ENCODE data around the gene ROBO2.

The ROBO2 gene

GRCh38 chr3:77325280-77325679, 285.4 kb downstream of the ROBO2 start:
- POLR2A ChIA-PET (ENCODE audit: low non-redundant PET): no interaction called here
- CTCF ChIA-PET: no interaction called here
- DNase-seq (ENCODE audit: low spot score): no peak
- no peak overlapping the region for H3K27ac ChIP-seq
- TF ChIP-seq CTCF (conservative IDR thresholded peaks at IDR 0.05; ENCODE audit: low read depth): no peak

DNA sequence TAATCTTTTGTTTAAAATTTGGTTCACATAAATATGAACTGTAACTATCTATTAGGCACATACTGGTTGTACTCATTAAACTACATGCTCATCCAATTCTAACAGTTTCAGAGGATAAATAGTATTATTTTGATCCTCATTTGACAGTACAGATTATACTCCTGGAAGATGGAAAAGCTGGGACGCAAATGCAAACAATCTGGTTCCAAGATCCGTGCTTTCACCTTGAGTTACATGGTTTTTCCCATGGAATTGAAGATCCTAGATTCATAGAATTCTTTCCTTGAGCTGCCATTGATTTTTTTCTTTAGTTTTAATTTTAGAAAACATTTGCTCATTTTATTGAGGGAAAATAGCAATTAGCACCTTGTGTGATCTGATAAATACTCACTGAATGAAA, 285.8 kb downstream of the ROBO2 start:
- no peak for TF ChIP-seq CTCF (conservative IDR thresholded peaks at IDR 0.05; ENCODE audit: low read depth)
- no peak overlapping the region for H3K27ac ChIP-seq
- ChIA-PET POLR2A (ENCODE audit: low non-redundant PET) (no interaction called here), CTCF (no interaction called here)
- DNase-seq (ENCODE audit: low spot score): no peak

DNA sequence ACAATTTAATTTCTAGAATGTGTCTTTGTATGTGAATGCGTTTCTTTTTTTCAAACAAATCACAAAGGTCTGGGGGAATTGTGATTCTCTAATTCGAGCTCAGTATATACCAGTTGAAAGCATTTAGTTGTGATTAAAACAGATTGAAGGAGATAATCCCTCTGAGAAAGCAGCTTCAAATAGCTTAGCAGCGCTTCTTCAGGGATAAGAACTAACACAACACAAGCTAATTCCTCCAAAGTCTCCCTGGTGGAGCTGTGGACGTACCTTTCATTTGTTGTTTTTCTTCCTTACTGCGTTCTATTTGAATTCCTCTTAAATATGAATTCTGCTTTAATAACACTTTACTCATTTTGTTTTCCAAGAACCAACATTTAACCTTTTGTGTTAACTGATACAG, 286.7 kb downstream of the ROBO2 start:
- POLR2A ChIA-PET (ENCODE audit: low non-redundant PET): no interaction called here

DNA sequence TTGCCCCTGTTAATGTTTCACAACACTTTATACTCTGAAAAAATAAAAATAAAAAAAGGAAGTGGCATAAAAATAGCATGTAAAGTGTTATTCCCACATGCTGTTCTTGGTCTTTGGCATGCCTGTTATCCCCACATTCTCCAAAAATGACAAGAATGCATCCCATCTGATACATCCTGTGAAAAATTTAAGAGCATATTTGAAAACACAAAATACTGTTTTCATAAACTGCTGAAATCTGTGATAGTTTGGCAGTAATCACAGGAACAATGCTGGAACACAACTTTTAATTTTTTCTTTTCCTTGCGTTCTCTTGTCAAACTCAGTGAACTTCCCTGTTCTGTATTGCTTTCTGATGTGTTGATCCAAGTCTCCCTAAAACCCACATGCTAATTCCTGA, 288.8 kb downstream of the ROBO2 start:
- no peak overlapping the region for H3K27ac ChIP-seq
- POLR2A ChIA-PET (ENCODE audit: low non-redundant PET): no interaction called here
- CTCF ChIA-PET: no interaction called here
- TF ChIP-seq CTCF (conservative IDR thresholded peaks at IDR 0.05; ENCODE audit: low read depth): no peak
- no peak for DNase-seq (ENCODE audit: low spot score)

More for the DNA sequence above, 286.7 kb downstream of the ROBO2 start:
- CTCF ChIA-PET: no interaction called here
- no peak overlapping the region for H3K27ac ChIP-seq
- DNase-seq (ENCODE audit: low spot score): no peak
- TF ChIP-seq CTCF (conservative IDR thresholded peaks at IDR 0.05; ENCODE audit: low read depth): no peak

DNA sequence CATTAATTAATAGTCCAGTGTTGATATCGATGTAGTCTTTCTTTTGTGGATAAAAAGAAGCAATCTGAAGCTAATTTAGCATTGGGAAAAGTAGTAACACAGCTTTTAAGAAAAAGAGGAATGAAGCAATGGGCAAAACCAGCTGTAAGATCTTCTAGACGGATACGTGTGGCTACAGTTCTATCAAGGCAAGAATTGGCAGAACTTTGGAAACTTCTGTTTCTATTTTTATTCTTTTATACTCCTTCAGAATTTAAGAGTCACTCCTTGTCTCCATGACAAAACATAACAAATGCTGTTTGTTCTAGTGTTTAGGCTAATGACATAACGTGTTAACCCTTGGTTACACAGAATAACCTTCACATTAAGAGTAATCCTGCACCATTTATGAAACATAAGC, 289.2 kb downstream of the ROBO2 start:
- ChIA-PET POLR2A (ENCODE audit: low non-redundant PET) (no interaction called here), CTCF (no interaction called here)
- no peak for DNase-seq (ENCODE audit: low spot score)
- no peak overlapping the region for H3K27ac ChIP-seq
- TF ChIP-seq CTCF (conservative IDR thresholded peaks at IDR 0.05; ENCODE audit: low read depth): no peak

DNA sequence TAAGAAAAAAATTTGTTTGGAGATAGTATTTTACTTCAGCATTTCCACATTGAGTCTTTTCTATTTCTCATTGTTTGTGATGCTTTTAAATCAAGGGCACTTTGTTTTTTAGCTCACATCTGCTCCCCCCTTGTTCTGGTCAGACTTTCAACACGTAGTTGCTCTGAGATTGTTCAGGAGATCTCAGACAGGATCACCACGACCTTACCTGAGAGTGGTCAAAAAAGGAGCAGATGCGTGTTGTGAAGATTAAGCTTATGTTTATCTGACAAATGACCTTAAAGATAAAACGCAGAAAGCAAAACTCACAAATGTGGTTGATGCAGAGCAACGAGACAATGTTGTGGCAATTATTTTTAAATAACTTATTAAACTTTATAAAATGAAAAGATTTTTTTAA, 298.3 kb downstream of the ROBO2 start:
- TF ChIP-seq CTCF (conservative IDR thresholded peaks at IDR 0.05; ENCODE audit: low read depth): no peak
- ChIA-PET CTCF (no interaction called here), POLR2A (ENCODE audit: low non-redundant PET) (no interaction called here)
- no peak overlapping the region for H3K27ac ChIP-seq
- DNase-seq (ENCODE audit: low spot score): no peak

DNA sequence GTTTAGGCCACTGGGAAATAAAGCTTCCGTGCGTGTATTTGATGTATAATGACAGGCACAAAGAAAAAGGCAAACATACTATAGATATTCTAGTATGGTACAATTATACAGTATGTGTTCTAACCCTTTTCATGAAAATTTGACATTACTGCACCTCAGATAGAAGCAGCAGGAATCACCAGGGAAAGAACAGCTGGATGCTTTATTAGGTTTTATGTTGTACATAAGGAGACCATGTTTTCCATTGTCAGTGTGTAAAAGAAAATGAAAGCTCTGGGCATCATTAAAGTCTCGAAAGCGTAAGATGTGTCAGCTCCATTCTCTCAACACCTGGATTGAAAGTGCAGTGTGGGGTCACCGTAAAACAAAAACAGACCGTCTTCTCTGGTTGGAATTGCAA, 302.1 kb downstream of the ROBO2 start:
- CTCF ChIA-PET: no interaction called here
- POLR2A ChIA-PET (ENCODE audit: low non-redundant PET): no interaction called here
- H3K27ac ChIP-seq: no peak overlapping the region
- DNase-seq (ENCODE audit: low spot score): no peak
- no peak for TF ChIP-seq CTCF (conservative IDR thresholded peaks at IDR 0.05; ENCODE audit: low read depth)
